B cell (primary cell): ENCODE data around the gene OSBPL1A. TPM values are rescaled to one million over a fixed set of nuclear protein-coding genes. Genes with fewer than 3 reads are reported as not detected.
A peak's percentile ranks its signal among the peaks of the same experiment; 100 is the strongest.

Experiments used
- ATAC-seq: fragments of 200-7000 bp; cut with Tn5 transposase; one replicate; pipeline ENCODE4 v1.10.0; 2021; ENCODE audit warnings: low read depth, mild to moderate bottlenecking, moderate number of reproducible peaks, moderate library complexity
- CTCF ChIA-PET: fragments of 350-600 bp; sonication (Branson Sonifier 250); formaldehyde crosslinking; loops from one replicate; lab custom pipeline; 2021; ENCODE audit warnings: antibody characterized with exemption, inconsistent platforms; lab: Charles Lee
- POLR2A ChIA-PET: fragments of 350-600 bp; sonication (Branson Sonifier 250); formaldehyde crosslinking; loops from one replicate; lab custom pipeline; 2021; ENCODE audit warnings: antibody characterized with exemption; lab: Charles Lee
- DNase-seq: peaks from one replicate; pipeline ENCODE4 v3.0.0; 2013
- H2AFZ ChIP-seq: 2 replicates; pipeline ENCODE4 v1.6.1; 2012; ENCODE audit warnings: mild to moderate bottlenecking, low read depth, low read length; ENCODE audit not compliant: insufficient read depth, poor library complexity, severe bottlenecking
- H3K27ac ChIP-seq, 2 donors: 1 replicate in 1 of 2; 2 replicates in 1 of 2; pipeline ENCODE4 v1.5.1; 2012 to 2013; ENCODE audit warnings: low read length in 2 of 2, mild to moderate bottlenecking in 2 of 2, moderate library complexity in 1 of 2
- H3K27me3 ChIP-seq, 4 experiments: fragments of 200-600 bp in 1 of 4; sonication (generic) in 1 of 4; replicated peaks in 1 of 4; 1 replicate in 2 of 4; 2 replicates in 2 of 4; pipeline versions ENCODE4 v1.6.1 to v1.7.0; 2013 to 2016; ENCODE audit warnings: low read length in 3 of 4, mild to moderate bottlenecking in 2 of 4, mixed read lengths in 1 of 4, moderate library complexity in 1 of 4; ENCODE audit not compliant: insufficient read depth in 4 of 4, control insufficient read depth in 3 of 4; ENCODE audit errors: control extremely low read depth in 1 of 4
- H3K36me3 ChIP-seq, 2 experiments: replicated peaks in 1 of 2; 1 replicate in 1 of 2; 2 replicates in 1 of 2; pipeline versions ENCODE4 v1.6.1 to v1.7.1; 2013; ENCODE audit warnings: low read length in 1 of 2; ENCODE audit not compliant: insufficient read depth in 2 of 2, control insufficient read depth in 1 of 2; ENCODE audit errors: control extremely low read depth in 1 of 2, extremely low read depth in 1 of 2
- H3K4me1 ChIP-seq, 2 donors: fragments of 200-600 bp in 1 of 2; sonication (generic) in 1 of 2; 1 replicate in 1 of 2; 2 replicates in 1 of 2; pipeline versions ENCODE4 v1.5.1 to v1.6.1; 2013 to 2017; ENCODE audit warnings: low read length in 2 of 2; ENCODE audit not compliant: control insufficient read depth in 2 of 2, insufficient read depth in 2 of 2
- H3K4me2 ChIP-seq: replicated peaks from 2 replicates; pipeline ENCODE3; 2012; ENCODE audit warnings: mild to moderate bottlenecking, low read depth, low read length; ENCODE audit not compliant: poor library complexity, severe bottlenecking
- H3K4me3 ChIP-seq, 5 experiments: fragments of 200-600 bp in 1 of 5; sonication (generic) in 1 of 5; 1 replicate in 3 of 5; 2 replicates in 2 of 5; pipeline versions ENCODE4 v1.5.1 to v1.7.0; 2011 to 2016; ENCODE audit warnings: low read length in 4 of 5, mild to moderate bottlenecking in 4 of 5, low read depth in 2 of 5, control low read depth in 1 of 5, moderate library complexity in 1 of 5; ENCODE audit not compliant: insufficient read depth in 1 of 5; ENCODE audit errors: control extremely low read depth in 1 of 5, extremely low read depth in 1 of 5
- H3K79me2 ChIP-seq: fragments of 200-600 bp; sonication (generic); one replicate; pipeline ENCODE4 v1.6.0; 2016; ENCODE audit warnings: low read length; ENCODE audit not compliant: control insufficient read depth, insufficient read depth
- H3K9ac ChIP-seq: fragments of 200-600 bp; sonication (generic); 2 replicates; pipeline ENCODE4 v1.6.1; 2017; ENCODE audit warnings: mild to moderate bottlenecking, low read length, moderate library complexity
- H3K9me3 ChIP-seq, 3 donors: one replicate each; pipeline versions ENCODE4 v1.6.1 to v1.7.1; 2013; ENCODE audit warnings: low read length in 2 of 3; ENCODE audit not compliant: control insufficient read depth in 2 of 3, insufficient read depth in 1 of 3; ENCODE audit errors: control extremely low read depth in 1 of 3
- H4K20me1 ChIP-seq: 2 replicates; pipeline ENCODE4 v1.6.0; 2012; ENCODE audit warnings: mild to moderate bottlenecking, low read length; ENCODE audit not compliant: insufficient read depth, control insufficient read depth, poor library complexity, severe bottlenecking
- H3K27ac Mint-ChIP-seq: one replicate; pipeline ENCODE4 v1.8.0; 2021; ENCODE audit warnings: mixed read lengths
- H3K27me3 Mint-ChIP-seq: one replicate; pipeline ENCODE4 v1.8.0; 2021; ENCODE audit warnings: mixed read lengths
- H3K4me1 Mint-ChIP-seq: one replicate; pipeline ENCODE4 v1.8.0; 2021; ENCODE audit warnings: mixed read lengths
- H3K4me3 Mint-ChIP-seq: one replicate; pipeline ENCODE4 v1.8.0; 2021; ENCODE audit warnings: mixed read lengths
- H3K9me3 Mint-ChIP-seq: one replicate; pipeline ENCODE4 v1.8.0; 2022; ENCODE audit warnings: mixed read lengths; ENCODE audit not compliant: insufficient read depth
- CTCF ChIP-seq: fragments of 200-600 bp; IDR thresholded peaks from one replicate; pipeline ENCODE4 v1.8.0; 2022; ENCODE audit warnings: antibody characterized with exemption, mild to moderate bottlenecking
- EZH2 ChIP-seq: IDR thresholded peaks from 2 replicates; pipeline ENCODE4 v1.6.1; 2012; ENCODE audit warnings: borderline replicate concordance, low read depth, mild to moderate bottlenecking, moderate library complexity, low read length; ENCODE audit not compliant: insufficient read depth, poor library complexity, severe bottlenecking
- WGBS: methylation state at CpG from one replicate; pipeline ENCODE4 v1.1.5; 2013; ENCODE audit warnings: missing lambda C conversion rate; ENCODE audit not compliant: insufficient coverage; 5-methylcytosine and 5-hydroxymethylcytosine counted together
- intact Hi-C: fragments of 100-400 bp; cut with micrococcal nuclease; formaldehyde crosslinking; loops from one replicate; pipeline ENCODE4 v1.10.0; 2022
- polyA plus RNA-seq: library from polyadenylated mRNA; depleted of rRNA; stranded (reverse); fragments of >200 nt; gene quantifications from 2 replicates; pipeline ENCODE4 v1.2.3, GENCODE V29; 2012
- total RNA-seq, 2 donors: library from RNA; stranded (reverse); fragments of 120-200 nt in 1 of 2; gene quantifications; 1 replicate in 1 of 2; 2 replicates in 1 of 2; pipeline versions ENCODE4 v1.2.3 to v1.2.4, GENCODE V29; 2013 to 2022

Gene OSBPL1A
- total and polyA plus RNA-seq, 2 donors (not counting 1 experiment from before 2014, with no cell fraction given), result 0.57 to 0.86 TPM

GRCh38 chr18:24397131-24397693 lies 412 bp downstream of the OSBPL1A start:
- Histone ChIP-seq H3K9ac (peak overlapping the region; percentile 63), H3K79me2 (no peaks in the 10 kb centered on the region), H3K4me1 (peaks cover 7 to 13% of the 10 kb centered on the region in 2 donors), H3K27ac (no peak overlapping the region), H3K4me2 (peak overlapping the region; percentile 81), H4K20me1 (no peaks in the 10 kb centered on the region), H3K9me3 (peaks cover 0 to 10% (median 0%) of the 10 kb centered on the region in 3 donors), H3K27me3 (peaks cover 0 to 12% (median 5%) of the 10 kb centered on the region in 4 experiments), H3K4me3 (peak overlapping the region; percentile 57 to 70 (median 63)), H2AFZ (peak overlapping the region; percentile 77), H3K36me3 (no peaks in the 10 kb centered on the region)
- peak; percentile 66 for DNase-seq
- intact Hi-C loops, result no loop called here
- WGBS, result under 1% methylated on average over 50 of the region's 50 CpGs
- Mint-ChIP-seq H3K4me3 (peak overlapping the region; percentile 91), H3K27me3 (peaks cover 42% of the 10 kb centered on the region), H3K9me3 (no peaks in the 10 kb centered on the region), H3K4me1 (peaks cover 16% of the 10 kb centered on the region), H3K27ac (no peak overlapping the region)
- CTCF ChIA-PET, result interaction anchor here (1.9 kb wide), 1 partner anchor 92 kb away, joined by 5 read pairs; no protein-coding TSS in a partner anchor
- TF ChIP-seq CTCF, result no peak
- TF ChIP-seq EZH2, result no peak
- peak; percentile 22 for ATAC-seq
- POLR2A ChIA-PET, result interaction anchor here (0.8 kb wide), 1 partner anchor 30 kb away, joined by 3 read pairs; no protein-coding TSS in a partner anchor

GRCh38 chr18:24396082-24396633 lies 1.5 kb downstream of the OSBPL1A start:
- Histone ChIP-seq H3K4me1 (peaks cover 7 to 13% of the 10 kb centered on the region in 2 donors), H3K27ac (no peak overlapping the region), H3K79me2 (no peaks in the 10 kb centered on the region), H3K27me3 (peaks cover 0 to 7% (median 5%) of the 10 kb centered on the region in 4 experiments), H4K20me1 (no peaks in the 10 kb centered on the region), H3K9ac (no peak overlapping the region), H3K36me3 (no peaks in the 10 kb centered on the region), H2AFZ (no peak overlapping the region), H3K4me3 (no peak overlapping the region), H3K9me3 (peaks cover 0 to 10% (median 0%) of the 10 kb centered on the region in 3 donors), H3K4me2 (no peak overlapping the region)
- ChIA-PET POLR2A (no interaction called here), CTCF (interaction anchor here (1.9 kb wide), 1 partner anchor 93 kb away, joined by 5 read pairs; no protein-coding TSS in a partner anchor)
- ATAC-seq (no peak), DNase-seq (no peak)
- Mint-ChIP-seq H3K27ac (no peak overlapping the region), H3K9me3 (no peaks in the 10 kb centered on the region), H3K4me3 (no peak overlapping the region), H3K4me1 (peaks cover 16% of the 10 kb centered on the region), H3K27me3 (peaks cover 39% of the 10 kb centered on the region)
- intact Hi-C loops, result no loop called here
- WGBS, result 60% methylated on average over 2 of the region's 8 CpGs
- TF ChIP-seq EZH2 (no peak), CTCF (no peak)
